ENCODE results near the gene GDPGP1. TPM values are rescaled to one million over a fixed set of nuclear protein-coding genes. Genes with fewer than 3 reads are reported as not detected.

The GDPGP1 gene
- total RNA-seq, 2 experiments from 2014 or later = 12.9 to 22.3 TPM

DNA sequence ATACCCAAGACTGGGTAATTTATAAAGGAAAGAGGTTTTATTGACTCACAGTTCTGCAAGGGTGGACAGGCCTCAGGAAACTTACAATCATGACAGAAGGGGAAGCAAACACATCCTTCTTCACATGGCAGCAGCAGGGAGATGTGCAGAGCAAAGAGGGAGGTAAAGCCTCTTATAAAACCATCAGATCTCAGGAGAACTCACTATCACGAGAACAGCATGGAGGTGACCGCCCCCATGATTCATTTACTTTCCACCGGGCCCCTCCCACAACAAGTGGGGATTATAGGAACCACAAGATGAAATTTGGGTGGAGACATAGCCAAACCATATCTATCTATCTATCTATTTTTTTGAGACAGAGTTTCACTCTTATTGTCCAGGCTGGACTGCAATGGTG lies 5.4 kb downstream of the GDPGP1 start:
- no TSS peak for BruUV-seq (replicated peaks)
- Histone ChIP-seq H3K4me3 (ENCODE audit: low read depth, low read length, poor library complexity, severe bottlenecking) (no peak overlapping the region), H3K27ac (ENCODE audit: low read depth, low read length, poor library complexity, severe bottlenecking) (no peak overlapping the region), H2AFZ (ENCODE audit: low read length) (no peak overlapping the region), H3K4me2 (ENCODE audit: low read length) (no peak overlapping the region), H3K79me2 (ENCODE audit: insufficient read depth, low read depth, low read length) (no peaks in the 10 kb centered on the region), H4K20me1 (ENCODE audit: insufficient read depth, low read length) (no peaks in the 10 kb centered on the region), H3K9me3 (ENCODE audit: low read length) (no peaks in the 10 kb centered on the region), H3K36me3 (ENCODE audit: insufficient read depth, low read length) (peaks cover 20% of the 10 kb centered on the region), H3K4me1 (ENCODE audit: insufficient read depth, low read length, poor library complexity, severe bottlenecking) (peaks cover 7% of the 10 kb centered on the region), H3K9me2 (ENCODE audit: insufficient read depth, low read length) (no peaks in the 10 kb centered on the region)
- POLR2A ChIA-PET = interaction anchor here (1.0 kb wide), 1 partner anchor 25 kb away, joined by 5 read pairs; no protein-coding TSS in a partner anchor
- no peak for DNase-seq (ENCODE audit: low spot score)
- TF ChIP-seq, protein P1, sequence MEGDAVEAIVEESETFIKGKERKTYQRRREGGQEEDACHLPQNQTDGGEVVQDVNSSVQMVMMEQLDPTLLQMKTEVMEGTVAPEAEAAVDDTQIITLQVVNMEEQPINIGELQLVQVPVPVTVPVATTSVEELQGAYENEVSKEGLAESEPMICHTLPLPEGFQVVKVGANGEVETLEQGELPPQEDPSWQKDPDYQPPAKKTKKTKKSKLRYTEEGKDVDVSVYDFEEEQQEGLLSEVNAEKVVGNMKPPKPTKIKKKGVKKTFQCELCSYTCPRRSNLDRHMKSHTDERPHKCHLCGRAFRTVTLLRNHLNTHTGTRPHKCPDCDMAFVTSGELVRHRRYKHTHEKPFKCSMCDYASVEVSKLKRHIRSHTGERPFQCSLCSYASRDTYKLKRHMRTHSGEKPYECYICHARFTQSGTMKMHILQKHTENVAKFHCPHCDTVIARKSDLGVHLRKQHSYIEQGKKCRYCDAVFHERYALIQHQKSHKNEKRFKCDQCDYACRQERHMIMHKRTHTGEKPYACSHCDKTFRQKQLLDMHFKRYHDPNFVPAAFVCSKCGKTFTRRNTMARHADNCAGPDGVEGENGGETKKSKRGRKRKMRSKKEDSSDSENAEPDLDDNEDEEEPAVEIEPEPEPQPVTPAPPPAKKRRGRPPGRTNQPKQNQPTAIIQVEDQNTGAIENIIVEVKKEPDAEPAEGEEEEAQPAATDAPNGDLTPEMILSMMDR (conservative IDR thresholded peaks at IDR 0.05; ENCODE audit: low read length) = no peak
- TF ChIP-seq EZH2phosphoT487 (IDR thresholded peaks at IDR 0.05; ENCODE audit: borderline replicate concordance, low read depth, low read length) = no peak
- intact Hi-C loops (cut with micrococcal nuclease; ENCODE audit: unreplicated experiment) = loop anchor here (10.0 kb wide), 1 partner anchor 755 kb away; the partner anchor contains the start of gene PRC1
- CTCF ChIA-PET (ENCODE audit: unreplicated experiment) = no interaction called here

DNA sequence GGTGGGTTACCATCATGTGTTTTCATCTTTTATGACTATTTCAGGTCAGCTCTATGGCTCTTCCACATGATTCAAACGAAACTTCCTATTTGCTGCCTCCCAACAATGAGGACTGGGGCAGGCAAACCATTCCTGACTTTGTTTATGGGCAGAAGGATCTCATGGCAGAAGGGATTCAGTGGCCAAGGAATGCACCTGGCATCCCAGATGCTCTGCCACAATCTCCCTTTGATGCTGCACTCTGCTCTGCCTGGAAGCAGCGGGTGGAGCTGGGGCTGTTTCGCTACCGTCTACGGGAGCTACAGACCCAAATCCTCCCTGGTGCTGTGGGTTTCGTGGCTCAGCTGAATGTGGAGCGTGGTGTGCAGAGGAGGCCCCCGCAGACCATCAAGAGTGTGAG lies 6.8 kb downstream of the GDPGP1 start:
- POLR2A ChIA-PET = interaction anchor here (0.6 kb wide), 1 partner anchor 7 kb away, joined by 3 read pairs; no protein-coding TSS in a partner anchor
- intact Hi-C loops (cut with micrococcal nuclease; ENCODE audit: unreplicated experiment) = no loop called here
- Histone ChIP-seq H4K20me1 (ENCODE audit: insufficient read depth, low read length) (no peaks in the 10 kb centered on the region), H3K27ac (ENCODE audit: low read depth, low read length, poor library complexity, severe bottlenecking) (no peak overlapping the region), H3K79me2 (ENCODE audit: insufficient read depth, low read depth, low read length) (no peaks in the 10 kb centered on the region), H3K4me2 (ENCODE audit: low read length) (no peak overlapping the region), H3K9me2 (ENCODE audit: insufficient read depth, low read length) (no peaks in the 10 kb centered on the region), H3K4me1 (ENCODE audit: insufficient read depth, low read length, poor library complexity, severe bottlenecking) (no peaks in the 10 kb centered on the region), H3K9me3 (ENCODE audit: low read length) (no peaks in the 10 kb centered on the region), H3K4me3 (ENCODE audit: low read depth, low read length, poor library complexity, severe bottlenecking) (no peak overlapping the region), H3K36me3 (ENCODE audit: insufficient read depth, low read length) (peaks cover 20% of the 10 kb centered on the region), H2AFZ (ENCODE audit: low read length) (no peak overlapping the region)
- DNase-seq (ENCODE audit: low spot score) = no peak
- TF ChIP-seq, protein P1 (conservative IDR thresholded peaks at IDR 0.05; ENCODE audit: low read length) = no peak
- TF ChIP-seq EZH2phosphoT487 (IDR thresholded peaks at IDR 0.05; ENCODE audit: borderline replicate concordance, low read depth, low read length) = no peak
- CTCF ChIA-PET (ENCODE audit: unreplicated experiment) = no interaction called here
- BruUV-seq (replicated peaks) = no TSS peak

DNA sequence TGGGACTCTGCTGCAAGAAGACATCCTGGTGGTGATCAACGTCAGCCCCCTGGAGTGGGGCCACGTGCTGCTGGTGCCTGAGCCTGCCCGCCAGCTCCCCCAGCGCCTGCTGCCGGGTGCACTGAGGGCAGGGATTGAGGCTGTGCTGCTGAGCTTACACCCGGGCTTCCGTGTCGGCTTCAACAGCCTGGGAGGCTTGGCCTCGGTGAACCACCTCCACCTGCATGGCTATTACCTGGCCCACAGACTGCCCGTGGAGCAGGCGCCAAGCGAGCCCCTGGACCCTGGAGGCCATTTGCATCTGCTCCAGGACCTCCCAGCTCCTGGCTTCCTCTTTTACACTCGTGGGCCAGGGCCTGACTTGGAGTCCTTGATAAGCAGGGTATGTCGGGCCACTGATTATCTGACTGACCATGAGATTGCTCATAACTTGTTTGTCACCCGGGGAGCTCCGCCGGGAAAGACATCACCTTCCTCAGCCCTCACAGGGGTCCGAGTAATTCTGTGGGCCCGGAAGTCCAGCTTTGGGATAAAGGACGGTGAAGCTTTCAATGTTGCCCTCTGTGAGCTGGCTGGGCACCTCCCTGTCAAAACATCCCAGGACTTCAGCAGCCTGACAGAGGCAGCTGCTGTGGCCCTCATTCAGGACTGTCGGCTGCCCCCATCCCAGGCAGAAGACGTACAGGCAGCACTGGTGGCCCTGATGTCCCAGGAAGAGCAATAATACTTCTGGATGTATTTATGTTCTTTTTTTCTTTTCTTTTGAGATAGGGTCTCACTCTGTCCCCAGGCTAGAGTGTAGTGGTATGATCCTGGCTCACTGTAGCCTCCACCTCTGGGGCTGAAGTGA lies 7.6 kb downstream of the GDPGP1 start:
- no peaks in the 10 kb centered on the region for H3K9me3 ChIP-seq (ENCODE audit: low read length)
- H3K79me2 ChIP-seq (ENCODE audit: insufficient read depth, low read depth, low read length) = no peaks in the 10 kb centered on the region
- no peak for DNase-seq (ENCODE audit: low spot score)
- H3K4me1 ChIP-seq (ENCODE audit: insufficient read depth, low read length, poor library complexity, severe bottlenecking) = no peaks in the 10 kb centered on the region
- H3K36me3 ChIP-seq (ENCODE audit: insufficient read depth, low read length) = peaks cover 20% of the 10 kb centered on the region
- ChIA-PET CTCF (ENCODE audit: unreplicated experiment) (no interaction called here), POLR2A (no interaction called here)
- H2AFZ ChIP-seq (ENCODE audit: low read length) = no peak overlapping the region
- TF ChIP-seq EZH2phosphoT487 (IDR thresholded peaks at IDR 0.05; ENCODE audit: borderline replicate concordance, low read depth, low read length) = no peak
- TF ChIP-seq, protein P1 (conservative IDR thresholded peaks at IDR 0.05; ENCODE audit: low read length) = no peak
- H3K27ac ChIP-seq (ENCODE audit: low read depth, low read length, poor library complexity, severe bottlenecking) = no peak overlapping the region
- intact Hi-C loops (cut with micrococcal nuclease; ENCODE audit: unreplicated experiment) = no loop called here
- no peak overlapping the region for H3K4me2 ChIP-seq (ENCODE audit: low read length)
- no TSS peak for BruUV-seq (replicated peaks)
- no peaks in the 10 kb centered on the region for H4K20me1 ChIP-seq (ENCODE audit: insufficient read depth, low read length)
- no peaks in the 10 kb centered on the region for H3K9me2 ChIP-seq (ENCODE audit: insufficient read depth, low read length)
- no peak overlapping the region for H3K4me3 ChIP-seq (ENCODE audit: low read depth, low read length, poor library complexity, severe bottlenecking)
